Vagina (tissue), 2 donors: ENCODE results near the gene CELSR2.

Experiments
- CTCF ChIP-seq, 3 experiments: fragments of 450-650 bp in 2 of 3; fragments of 200-600 bp in 1 of 3; sonication (generic) in 1 of 3; IDR thresholded peaks; one replicate each; pipeline ENCODE4 v1.5.1; 2017 to 2019; ENCODE audit warnings: antibody characterized with exemption in 3 of 3, mild to moderate bottlenecking in 2 of 3, moderate library complexity in 2 of 3
- POLR2A ChIP-seq, 2 donors: fragments of 450-650 bp; IDR thresholded peaks; one replicate each; pipeline ENCODE4 v1.6.1; 2017; ENCODE audit warnings: antibody characterized with exemption in 2 of 2, mild to moderate bottlenecking in 2 of 2, moderate library complexity in 2 of 2

- TF ChIP-seq CTCF (IDR thresholded peaks at IDR 0.05), result no peak
- no peak for TF ChIP-seq POLR2A (IDR thresholded peaks at IDR 0.05)
Observed at GRCh38 chr1:109243860-109244552, 5.3 kb upstream of the CELSR2 start.
